Liver (tissue), 9 donors: ENCODE results near the gene GDI1. TPM values are rescaled to one million over a fixed set of nuclear protein-coding genes. Genes with fewer than 3 reads are reported as not detected.

Source experiments
- DNase-seq: peaks from one replicate; pipeline ENCODE4 v3.0.0-alpha.2; 2017; ENCODE audit warnings: low spot score
- H3K27ac ChIP-seq, 2 donors: one replicate each; pipeline ENCODE4 v1.7.0; 2013; ENCODE audit warnings: inconsistent platforms in 2 of 2, low read length in 2 of 2, control low read depth in 1 of 2, low read depth in 1 of 2, mild to moderate bottlenecking in 1 of 2
- H3K27me3 ChIP-seq, 4 donors: one replicate each; pipeline versions ENCODE4 v1.6.1 to v1.7.0; 2013; ENCODE audit warnings: low read length in 3 of 4, inconsistent platforms in 1 of 4, mild to moderate bottlenecking in 1 of 4, moderate library complexity in 1 of 4; ENCODE audit not compliant: control insufficient read depth in 4 of 4, insufficient read depth in 4 of 4
- H3K36me3 ChIP-seq, 4 donors: one replicate each; pipeline versions ENCODE4 v1.6.1 to v1.7.0; 2013; ENCODE audit warnings: low read length in 3 of 4, mild to moderate bottlenecking in 3 of 4, low read depth in 1 of 4, moderate library complexity in 1 of 4; ENCODE audit not compliant: control insufficient read depth in 4 of 4, insufficient read depth in 3 of 4
- H3K4me1 ChIP-seq, 4 donors: one replicate each; pipeline versions ENCODE4 v1.6.1 to v1.7.0; 2013; ENCODE audit warnings: low read length in 3 of 4, mild to moderate bottlenecking in 3 of 4, moderate library complexity in 1 of 4; ENCODE audit not compliant: control insufficient read depth in 4 of 4, insufficient read depth in 4 of 4
- H3K4me3 ChIP-seq, 3 donors: one replicate each; pipeline versions ENCODE4 v1.6.1 to v1.7.0; 2013; ENCODE audit warnings: low read length in 3 of 3, control low read depth in 1 of 3, low read depth in 1 of 3, mild to moderate bottlenecking in 1 of 3
- H3K9ac ChIP-seq, 2 donors: one replicate each; pipeline ENCODE4 v1.7.0; 2013; ENCODE audit warnings: low read length in 2 of 2, mild to moderate bottlenecking in 2 of 2, moderate library complexity in 2 of 2, control low read depth in 1 of 2, low read depth in 1 of 2
- H3K9me3 ChIP-seq, 4 donors: one replicate each; pipeline versions ENCODE4 v1.6.1 to v1.7.0; 2013; ENCODE audit warnings: low read length in 3 of 4; ENCODE audit not compliant: control insufficient read depth in 4 of 4
- CTCF ChIP-seq: fragments of 150-350 bp; IDR thresholded peaks from 2 replicates; pipeline ENCODE4 v1.5.1; 2017; ENCODE audit warnings: improper control_type of control experiment, low read depth, low read length; ENCODE audit not compliant: missing input control
- EGR1 ChIP-seq, 2 donors: IDR thresholded peaks; 2 replicates each; pipeline ENCODE4 v1.6.1; 2016 to 2018; ENCODE audit warnings: antibody characterized with exemption in 2 of 2, low read depth in 2 of 2
- FOXA1 ChIP-seq: IDR thresholded peaks from 2 replicates; pipeline ENCODE4 v1.6.1; 2016; ENCODE audit warnings: antibody characterized with exemption
- FOXA2 ChIP-seq: IDR thresholded peaks from 2 replicates; pipeline ENCODE4 v1.6.1; 2016; ENCODE audit warnings: antibody characterized with exemption
- GABPA ChIP-seq, 2 donors: IDR thresholded peaks in 1 of 2; conservative IDR thresholded peaks in 1 of 2; 2 replicates each; pipeline ENCODE4 v1.6.1; 2016; ENCODE audit warnings: antibody characterized with exemption in 2 of 2, mild to moderate bottlenecking in 1 of 2, moderate library complexity in 1 of 2
- HNF4G ChIP-seq: IDR thresholded peaks from 2 replicates; pipeline ENCODE4 v1.6.1; 2016; ENCODE audit warnings: antibody characterized with exemption
- MAX ChIP-seq: IDR thresholded peaks from 2 replicates; pipeline ENCODE4 v1.6.1; 2016; ENCODE audit warnings: antibody characterized with exemption
- TAF1 ChIP-seq: conservative IDR thresholded peaks from 2 replicates; pipeline ENCODE4 v1.6.1; 2016; ENCODE audit warnings: antibody characterized with exemption, mild to moderate bottlenecking
- WGBS: extraction: QIAGEN DNeasy Blood & Tissue Kit; methylation state at CpG from one replicate; pipeline ENCODE4 v1.1.7; 2013; 5-methylcytosine and 5-hydroxymethylcytosine counted together
- polyA plus RNA-seq, 2 donors: library from polyadenylated mRNA; stranded (reverse) in 1 of 2; unstranded in 1 of 2; fragments of 200-250 nt in 1 of 2; fragments of >200 nt in 1 of 2; fragmentation: Nextera tagmentation in 1 of 2; extraction: Ambion mirVana in 1 of 2; gene quantifications; one replicate each; pipeline versions ENCODE4 v1.2.1 to v1.2.3, GENCODE V29; 2013 to 2015
- total RNA-seq, 2 donors: library from RNA; depleted of rRNA; stranded (reverse); fragments of >200 nt; gene quantifications; one replicate each; pipeline ENCODE4 v1.2.3, GENCODE V29; 2014
- TF ChIP-seq, protein P1 (sequence below): IDR thresholded peaks from 2 replicates; pipeline ENCODE4 v1.6.1; 2016; ENCODE audit warnings: antibody characterized with exemption, mild to moderate bottlenecking
- TF ChIP-seq, protein P2 (sequence below): IDR thresholded peaks from 2 replicates; pipeline ENCODE4 v1.6.1; 2016; ENCODE audit warnings: antibody characterized with exemption
- donor health status: healthy.
- donor health status: healthy.
- donor health status: healthy.
- donor health status: healthy.
- donor health status: healthy.

Gene GDI1
- total and polyA plus RNA-seq, 4 donors = 12.8 to 35.6 (median 20.5) TPM

DNA sequence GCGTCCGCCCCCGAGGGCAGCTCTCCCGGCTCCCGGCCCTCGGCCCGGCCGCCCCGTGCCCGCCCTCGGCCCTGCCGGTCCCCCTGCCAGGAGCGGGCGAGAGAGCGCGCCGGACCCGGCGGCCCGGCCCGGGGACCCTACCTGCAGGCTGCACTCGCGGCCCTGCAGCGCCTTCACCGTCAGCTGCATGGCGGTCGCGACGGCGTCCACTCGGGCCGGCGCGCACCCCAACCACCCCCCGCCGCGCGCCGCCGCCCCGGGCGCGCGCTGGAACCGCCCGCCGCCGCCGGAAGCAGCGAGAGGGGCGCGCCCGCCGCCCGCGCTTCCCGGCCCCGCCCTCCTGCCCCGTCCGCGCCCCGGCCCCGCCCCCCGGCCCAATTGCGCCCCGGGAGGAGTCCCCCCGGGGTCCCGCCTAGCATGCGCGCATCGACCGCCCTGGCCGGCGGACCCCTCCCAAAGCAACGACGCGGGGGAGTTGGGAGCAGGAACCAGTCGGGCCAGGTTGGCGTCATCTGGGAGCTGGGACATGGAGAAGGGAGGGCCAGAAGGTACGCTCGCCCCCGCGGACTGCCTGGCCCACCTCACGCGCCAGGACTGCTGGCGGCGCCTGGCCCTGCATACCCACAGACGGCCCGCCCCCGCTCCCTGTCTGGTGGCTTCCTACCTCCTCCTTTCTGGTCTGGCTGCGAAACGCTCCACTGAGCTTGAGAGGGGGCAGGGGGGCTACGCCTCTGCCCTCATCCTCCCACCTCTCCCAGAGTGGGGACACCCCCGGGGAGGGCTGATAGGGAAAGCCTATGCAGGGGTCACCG lies 49.6 kb downstream of the GDI1 start, which contains the start of gene UBL4A:
TSS of gene UBL4A (minus strand) at position 220 of the 812 bp plus-strand sequence. CDS start at position 189, 31 bp downstream.
- peaks cover 11 to 36% (median 20%) of the 10 kb centered on the region in 4 donors for H3K4me1 ChIP-seq

More for the DNA sequence above, 49.6 kb downstream of the GDI1 start, which contains the start of gene UBL4A:
- WGBS = 2% methylated on average over 94 of the region's 95 CpGs
- Histone ChIP-seq H3K4me3 (peak within 1 kb of the TSS; percentile 59 to 86 (median 78)), H3K27ac (peak within 1 kb of the TSS; percentile 73 to 78), H3K36me3 (peaks cover 0 to 6% (median 2%) of the 10 kb centered on the region in 4 donors), H3K27me3 (no peaks in the 10 kb centered on the region), H3K9ac (peak within 1 kb of the TSS; percentile 20 to 31), H3K9me3 (no peaks in the 10 kb centered on the region)
- TF ChIP-seq HNF4G = no peak
- no peak for TF ChIP-seq CTCF
- no peak for TF ChIP-seq FOXA2
- no peak for TF ChIP-seq MAX
- no peak for TF ChIP-seq FOXA1
- TF ChIP-seq EGR1 (IDR thresholded peaks at IDR 0.05; ENCODE audit: low read depth in 2 of 2) = no peak
- TF ChIP-seq, protein P1, sequence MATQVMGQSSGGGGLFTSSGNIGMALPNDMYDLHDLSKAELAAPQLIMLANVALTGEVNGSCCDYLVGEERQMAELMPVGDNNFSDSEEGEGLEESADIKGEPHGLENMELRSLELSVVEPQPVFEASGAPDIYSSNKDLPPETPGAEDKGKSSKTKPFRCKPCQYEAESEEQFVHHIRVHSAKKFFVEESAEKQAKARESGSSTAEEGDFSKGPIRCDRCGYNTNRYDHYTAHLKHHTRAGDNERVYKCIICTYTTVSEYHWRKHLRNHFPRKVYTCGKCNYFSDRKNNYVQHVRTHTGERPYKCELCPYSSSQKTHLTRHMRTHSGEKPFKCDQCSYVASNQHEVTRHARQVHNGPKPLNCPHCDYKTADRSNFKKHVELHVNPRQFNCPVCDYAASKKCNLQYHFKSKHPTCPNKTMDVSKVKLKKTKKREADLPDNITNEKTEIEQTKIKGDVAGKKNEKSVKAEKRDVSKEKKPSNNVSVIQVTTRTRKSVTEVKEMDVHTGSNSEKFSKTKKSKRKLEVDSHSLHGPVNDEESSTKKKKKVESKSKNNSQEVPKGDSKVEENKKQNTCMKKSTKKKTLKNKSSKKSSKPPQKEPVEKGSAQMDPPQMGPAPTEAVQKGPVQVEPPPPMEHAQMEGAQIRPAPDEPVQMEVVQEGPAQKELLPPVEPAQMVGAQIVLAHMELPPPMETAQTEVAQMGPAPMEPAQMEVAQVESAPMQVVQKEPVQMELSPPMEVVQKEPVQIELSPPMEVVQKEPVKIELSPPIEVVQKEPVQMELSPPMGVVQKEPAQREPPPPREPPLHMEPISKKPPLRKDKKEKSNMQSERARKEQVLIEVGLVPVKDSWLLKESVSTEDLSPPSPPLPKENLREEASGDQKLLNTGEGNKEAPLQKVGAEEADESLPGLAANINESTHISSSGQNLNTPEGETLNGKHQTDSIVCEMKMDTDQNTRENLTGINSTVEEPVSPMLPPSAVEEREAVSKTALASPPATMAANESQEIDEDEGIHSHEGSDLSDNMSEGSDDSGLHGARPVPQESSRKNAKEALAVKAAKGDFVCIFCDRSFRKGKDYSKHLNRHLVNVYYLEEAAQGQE = no peak
- TF ChIP-seq TAF1 = no peak
- TF ChIP-seq, protein P2, sequence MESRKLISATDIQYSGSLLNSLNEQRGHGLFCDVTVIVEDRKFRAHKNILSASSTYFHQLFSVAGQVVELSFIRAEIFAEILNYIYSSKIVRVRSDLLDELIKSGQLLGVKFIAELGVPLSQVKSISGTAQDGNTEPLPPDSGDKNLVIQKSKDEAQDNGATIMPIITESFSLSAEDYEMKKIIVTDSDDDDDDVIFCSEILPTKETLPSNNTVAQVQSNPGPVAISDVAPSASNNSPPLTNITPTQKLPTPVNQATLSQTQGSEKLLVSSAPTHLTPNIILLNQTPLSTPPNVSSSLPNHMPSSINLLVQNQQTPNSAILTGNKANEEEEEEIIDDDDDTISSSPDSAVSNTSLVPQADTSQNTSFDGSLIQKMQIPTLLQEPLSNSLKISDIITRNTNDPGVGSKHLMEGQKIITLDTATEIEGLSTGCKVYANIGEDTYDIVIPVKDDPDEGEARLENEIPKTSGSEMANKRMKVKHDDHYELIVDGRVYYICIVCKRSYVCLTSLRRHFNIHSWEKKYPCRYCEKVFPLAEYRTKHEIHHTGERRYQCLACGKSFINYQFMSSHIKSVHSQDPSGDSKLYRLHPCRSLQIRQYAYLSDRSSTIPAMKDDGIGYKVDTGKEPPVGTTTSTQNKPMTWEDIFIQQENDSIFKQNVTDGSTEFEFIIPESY = no peak
- no peak for TF ChIP-seq GABPA (IDR thresholded peaks at IDR 0.05 in 1 of 2, conservative IDR thresholded peaks at IDR 0.05 in 1 of 2)
- peak; percentile 62 for DNase-seq
